ENCODE measurements around the gene AGMO. TPM values are rescaled to one million over a fixed set of nuclear protein-coding genes. Genes with fewer than 3 reads are reported as not detected.

AGMO gene
- total RNA-seq, 1 donor from 2014 or later = not detected

- DNase-seq (ENCODE audit: low read depth, low spot score) = no peak
Measured at GRCh38 chr7:15399441-15399840, 162.4 kb downstream of the AGMO start.

GRCh38 chr7:15397922-15398760 is 163.7 kb downstream of the AGMO start:
- no peak for DNase-seq (ENCODE audit: low read depth, low spot score)

GRCh38 chr7:15397159-15397550 is 164.7 kb downstream of the AGMO start:
- DNase-seq (ENCODE audit: low read depth, low spot score) = no peak

- no peak for DNase-seq (ENCODE audit: low read depth, low spot score)
Measured at GRCh38 chr7:15396210-15397158, 165.3 kb downstream of the AGMO start.

GRCh38 chr7:15389073-15389472 is 172.7 kb downstream of the AGMO start:
- DNase-seq (ENCODE audit: low read depth, low spot score) = no peak

GRCh38 chr7:15378494-15379145 is 183.2 kb downstream of the AGMO start:
- no peak for DNase-seq (ENCODE audit: low read depth, low spot score)

GRCh38 chr7:15376600-15376999 is 185.2 kb downstream of the AGMO start:
- DNase-seq (ENCODE audit: low read depth, low spot score) = no peak

GRCh38 chr7:15370441-15370840 is 191.4 kb downstream of the AGMO start:
- no peak for DNase-seq (ENCODE audit: low read depth, low spot score)

- DNase-seq (ENCODE audit: low read depth, low spot score) = no peak
Measured at GRCh38 chr7:15368653-15369052, 193.2 kb downstream of the AGMO start.

GRCh38 chr7:15367897-15368296 is 193.9 kb downstream of the AGMO start:
- no peak for DNase-seq (ENCODE audit: low read depth, low spot score)

GRCh38 chr7:15358112-15358511 is 203.7 kb downstream of the AGMO start:
- DNase-seq (ENCODE audit: low read depth, low spot score) = no peak

GRCh38 chr7:15352421-15353206 is 209.2 kb downstream of the AGMO start:
- DNase-seq (ENCODE audit: low read depth, low spot score) = no peak

GRCh38 chr7:15345216-15345615 is 216.6 kb downstream of the AGMO start:
- DNase-seq (ENCODE audit: low read depth, low spot score) = no peak

GRCh38 chr7:15341817-15342216 is 220.0 kb downstream of the AGMO start:
- no peak for DNase-seq (ENCODE audit: low read depth, low spot score)

- DNase-seq (ENCODE audit: low read depth, low spot score) = no peak
Measured at GRCh38 chr7:15336146-15336545, 225.7 kb downstream of the AGMO start.

- DNase-seq (ENCODE audit: low read depth, low spot score) = no peak
Measured at GRCh38 chr7:15335390-15335789, 226.4 kb downstream of the AGMO start.

- no peak for DNase-seq (ENCODE audit: low read depth, low spot score)
Measured at GRCh38 chr7:15334536-15335263, 227.1 kb downstream of the AGMO start.

GRCh38 chr7:15332956-15333355 is 228.9 kb downstream of the AGMO start:
- no peak for DNase-seq (ENCODE audit: low read depth, low spot score)

GRCh38 chr7:15330943-15331342 is 230.9 kb downstream of the AGMO start:
- no peak for DNase-seq (ENCODE audit: low read depth, low spot score)

- DNase-seq (ENCODE audit: low read depth, low spot score) = no peak
Measured at GRCh38 chr7:15327001-15327400, 234.8 kb downstream of the AGMO start.

Measured in pulmonary artery endothelial cell (primary cell).